HEK293 (cell line): ENCODE results near the gene RNF32.

ENCODE experiments used
- CTCF ChIA-PET: fragments of 350-600 bp; formaldehyde crosslinking; extraction: SDS; loops from one replicate; lab custom pipeline; 2021; ENCODE audit warnings: antibody characterized with exemption; lab: Yijun Ruan, JAX
- POLR2A ChIA-PET: fragments of 300-600 bp; formaldehyde crosslinking; extraction: SDS; loops from one replicate; lab custom pipeline; 2020; ENCODE audit warnings: antibody characterized with exemption, inconsistent platforms; lab: Yijun Ruan, JAX
- H3K27ac ChIP-seq: fragments of 200-500 bp; sonication (Bioruptor generic); 2 replicates; pipeline ENCODE4 v1.5.1; 2014; ENCODE audit warnings: low read depth, low read length, control low read depth, inconsistent platforms; ENCODE audit errors: extremely low read depth
- H3K36me3 ChIP-seq, 2 experiments: fragments of 200-500 bp in 1 of 2; sonication (Bioruptor generic) in 1 of 2; 1 replicate in 1 of 2; 2 replicates in 1 of 2; pipeline ENCODE4 v1.5.1; 2014 to 2017; ENCODE audit warnings: inconsistent platforms in 2 of 2, low read length in 2 of 2; ENCODE audit not compliant: control insufficient read depth in 2 of 2, insufficient read depth in 1 of 2
- H3K4me1 ChIP-seq: fragments of 200-500 bp; sonication (Bioruptor generic); 2 replicates; pipeline ENCODE4 v1.5.1; 2014; ENCODE audit warnings: mild to moderate bottlenecking, low read length, inconsistent platforms; ENCODE audit not compliant: control insufficient read depth, insufficient read depth
- H3K4me3 ChIP-seq: 2 replicates; pipeline ENCODE4 v1.5.1; 2011; ENCODE audit warnings: low read depth, mild to moderate bottlenecking, control low read depth, low read length, moderate library complexity
- H3K9me3 ChIP-seq: fragments of 200-500 bp; sonication (Bioruptor generic); 2 replicates; pipeline ENCODE4 v1.5.1; 2014; ENCODE audit warnings: low read depth, low read length, inconsistent platforms; ENCODE audit not compliant: control insufficient read depth, insufficient read depth
- CTCF ChIP-seq: fragments of 450-650 bp; formaldehyde crosslinking; IDR thresholded peaks from 2 replicates; pipeline ENCODE4 v1.5.1; 2016; ENCODE audit warnings: missing biosample characterization, missing genetic modification characterization
- FEZF1 ChIP-seq: fragments of 450-650 bp; formaldehyde crosslinking; IDR thresholded peaks from 2 replicates; pipeline ENCODE4 v1.5.1; 2016; ENCODE audit warnings: missing biosample characterization, missing genetic modification characterization
- IKZF3 ChIP-seq: fragments of 450-650 bp; IDR thresholded peaks from 2 replicates; pipeline ENCODE4 v1.5.0; 2018; ENCODE audit warnings: missing biosample characterization, mild to moderate bottlenecking, missing genetic modification characterization, moderate library complexity
- OVOL3 ChIP-seq: fragments of 450-650 bp; formaldehyde crosslinking; IDR thresholded peaks from 2 replicates; pipeline ENCODE4 v1.5.1; 2016; ENCODE audit warnings: missing biosample characterization, missing genetic modification characterization
- WT1 ChIP-seq: fragments of 450-650 bp; formaldehyde crosslinking; IDR thresholded peaks from 2 replicates; pipeline ENCODE4 v1.5.1; 2016; ENCODE audit warnings: missing biosample characterization, missing genetic modification characterization
- ZBTB20 ChIP-seq: fragments of 450-650 bp; formaldehyde crosslinking; IDR thresholded peaks from 2 replicates; pipeline ENCODE4 v1.5.1; 2016; ENCODE audit warnings: missing biosample characterization, missing genetic modification characterization
- ZFHX2 ChIP-seq: fragments of 450-650 bp; formaldehyde crosslinking; conservative IDR thresholded peaks from 2 replicates; pipeline ENCODE4 v1.5.1; 2016; ENCODE audit warnings: missing biosample characterization, missing genetic modification characterization
- ZNF132 ChIP-seq: fragments of 450-650 bp; formaldehyde crosslinking; IDR thresholded peaks from 2 replicates; pipeline ENCODE4 v1.5.1; 2017; ENCODE audit warnings: missing biosample characterization, missing genetic modification characterization, borderline replicate concordance
- ZNF174 ChIP-seq: fragments of 450-650 bp; formaldehyde crosslinking; IDR thresholded peaks from 2 replicates; pipeline ENCODE4 v1.5.0; 2017; ENCODE audit warnings: missing biosample characterization, mild to moderate bottlenecking, missing genetic modification characterization
- ZNF221 ChIP-seq: fragments of 450-650 bp; formaldehyde crosslinking; IDR thresholded peaks from 2 replicates; pipeline ENCODE4 v1.5.1; 2017; ENCODE audit warnings: missing biosample characterization, missing genetic modification characterization, borderline replicate concordance
- ZNF501 ChIP-seq: fragments of 450-650 bp; formaldehyde crosslinking; IDR thresholded peaks from 2 replicates; pipeline ENCODE4 v1.5.1; 2016; ENCODE audit warnings: missing biosample characterization, missing genetic modification characterization
- ZNF660 ChIP-seq: fragments of 450-650 bp; IDR thresholded peaks from 2 replicates; pipeline ENCODE4 v1.5.1; 2018; ENCODE audit warnings: missing biosample characterization, mild to moderate bottlenecking, missing genetic modification characterization
- ZNF670 ChIP-seq: fragments of 450-650 bp; formaldehyde crosslinking; IDR thresholded peaks from 2 replicates; pipeline ENCODE4 v1.5.1; 2016; ENCODE audit warnings: missing biosample characterization, missing genetic modification characterization, low read depth
- ZNF701 ChIP-seq: fragments of 450-650 bp; formaldehyde crosslinking; IDR thresholded peaks from 2 replicates; pipeline ENCODE4 v1.5.1; 2016; ENCODE audit warnings: missing biosample characterization, missing genetic modification characterization
- ZNF76 ChIP-seq: fragments of 450-650 bp; formaldehyde crosslinking; IDR thresholded peaks from 2 replicates; pipeline ENCODE4; 2016; ENCODE audit warnings: low read depth, missing biosample characterization, missing genetic modification characterization, borderline replicate concordance
- TF ChIP-seq, protein P1 (sequence below): fragments of 450-650 bp; formaldehyde crosslinking; IDR thresholded peaks from 2 replicates; pipeline ENCODE4 v1.5.1; 2016; ENCODE audit warnings: missing biosample characterization, missing genetic modification characterization
- TF ChIP-seq, protein P2 (sequence below): fragments of 450-650 bp; formaldehyde crosslinking; IDR thresholded peaks from 2 replicates; pipeline ENCODE4 v1.5.1; 2016; ENCODE audit warnings: missing biosample characterization, missing genetic modification characterization
- TF ChIP-seq, protein P3 (sequence below): fragments of 450-650 bp; formaldehyde crosslinking; IDR thresholded peaks from 2 replicates; pipeline ENCODE4 v1.5.1; 2016; ENCODE audit warnings: missing biosample characterization, missing genetic modification characterization

RNF32 gene

DNA sequence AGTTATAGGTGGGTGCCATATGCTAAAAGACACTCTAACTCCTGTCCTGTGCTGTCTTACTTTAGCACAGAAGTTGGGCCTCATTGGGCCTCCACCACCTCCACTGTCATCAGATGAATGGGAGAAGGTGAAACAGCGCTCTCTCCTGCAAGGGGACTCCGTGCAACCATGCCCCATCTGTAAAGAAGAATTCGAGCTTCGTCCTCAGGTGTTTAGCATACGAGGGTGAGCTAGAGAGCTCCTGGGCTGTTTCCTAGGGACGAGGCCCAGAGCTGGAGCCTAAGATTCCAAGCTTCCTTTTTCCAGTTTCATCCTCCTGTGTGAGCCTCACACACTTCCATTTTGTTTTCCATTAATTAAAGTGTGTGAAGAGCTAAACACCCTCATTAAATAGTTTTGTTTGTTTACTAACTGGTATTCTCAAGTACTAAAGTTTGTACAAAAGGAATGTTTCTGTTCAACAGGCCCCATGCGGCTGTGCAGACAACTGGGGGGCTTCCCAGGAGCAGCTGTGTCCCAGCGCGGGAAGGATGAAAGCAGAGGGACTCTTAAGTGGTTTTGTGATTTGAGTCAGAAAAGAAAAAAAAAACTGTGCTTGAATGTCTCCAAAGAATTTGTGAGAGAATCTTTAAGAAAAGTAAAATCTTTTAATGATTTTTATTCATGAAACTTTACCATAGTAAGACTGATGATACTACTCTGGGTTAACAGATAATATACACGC, 14.1 kb downstream of the RNF32 start:
- no peak overlapping the region for H3K4me3 ChIP-seq
- peaks cover 0 to 10% of the 10 kb centered on the region in 2 experiments; a peak in 1 of 3 replicates for H3K36me3 ChIP-seq
- no peaks in the 10 kb centered on the region for H3K4me1 ChIP-seq
- TF ChIP-seq ZNF670 (tag by site-specific recombination): no peak
- TF ChIP-seq OVOL3 (tag by site-specific recombination): no peak
- no peak for TF ChIP-seq FEZF1
- TF ChIP-seq, protein P1, sequence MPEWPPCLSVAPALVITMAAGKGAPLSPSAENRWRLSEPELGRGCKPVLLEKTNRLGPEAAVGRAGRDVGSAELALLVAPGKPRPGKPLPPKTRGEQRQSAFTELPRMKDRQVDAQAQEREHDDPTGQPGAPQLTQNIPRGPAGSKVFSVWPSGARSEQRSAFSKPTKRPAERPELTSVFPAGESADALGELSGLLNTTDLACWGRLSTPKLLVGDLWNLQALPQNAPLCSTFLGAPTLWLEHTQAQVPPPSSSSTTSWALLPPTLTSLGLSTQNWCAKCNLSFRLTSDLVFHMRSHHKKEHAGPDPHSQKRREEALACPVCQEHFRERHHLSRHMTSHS (tag by site-specific recombination): no peak
- no peak for TF ChIP-seq ZNF76 (tag by site-specific recombination)
- CTCF ChIA-PET: no interaction called here
- no peaks in the 10 kb centered on the region for H3K9me3 ChIP-seq
- no peak overlapping the region for H3K27ac ChIP-seq
- POLR2A ChIA-PET: no interaction called here

GRCh38 chr7:156655251-156655650, 14.7 kb downstream of the RNF32 start:
- no peaks in the 10 kb centered on the region for H3K4me1 ChIP-seq
- no peak overlapping the region for H3K27ac ChIP-seq
- no peak overlapping the region for H3K4me3 ChIP-seq
- ChIA-PET POLR2A (no interaction called here), CTCF (no interaction called here)
- peaks cover 0 to 10% of the 10 kb centered on the region in 2 experiments; a peak in 1 of 3 replicates for H3K36me3 ChIP-seq
- H3K9me3 ChIP-seq: no peaks in the 10 kb centered on the region
- TF ChIP-seq IKZF3 (tag by site-specific recombination) (no peak), WT1 (tag by site-specific recombination) (no peak), ZNF174 (tag by site-specific recombination) (no peak), ZNF501 (no peak), CTCF (tag by site-specific recombination) (no peak), ZBTB20 (no peak), ZFHX2 (tag by site-specific recombination) (no peak), ZNF701 (tag by site-specific recombination) (no peak), ZNF660 (no peak)
- TF ChIP-seq, protein P2, sequence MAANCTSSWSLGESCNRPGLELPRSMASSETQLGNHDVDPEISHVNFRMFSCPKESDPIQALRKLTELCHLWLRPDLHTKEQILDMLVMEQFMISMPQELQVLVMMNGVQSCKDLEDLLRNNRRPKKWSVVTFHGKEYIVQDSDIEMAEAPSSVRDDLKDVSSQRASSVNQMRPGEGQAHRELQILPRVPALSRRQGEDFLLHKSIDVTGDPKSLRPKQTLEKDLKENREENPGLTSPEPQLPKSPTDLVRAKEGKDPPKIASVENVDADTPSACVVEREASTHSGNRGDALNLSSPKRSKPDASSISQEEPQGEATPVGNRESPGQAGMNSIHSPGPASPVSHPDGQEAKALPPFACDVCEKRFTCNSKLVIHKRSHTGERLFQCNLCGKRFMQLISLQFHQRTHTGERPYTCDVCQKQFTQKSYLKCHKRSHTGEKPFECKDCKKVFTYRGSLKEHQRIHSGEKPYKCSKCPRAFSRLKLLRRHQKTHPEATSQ (tag by site-specific recombination): no peak
- TF ChIP-seq, protein P3, sequence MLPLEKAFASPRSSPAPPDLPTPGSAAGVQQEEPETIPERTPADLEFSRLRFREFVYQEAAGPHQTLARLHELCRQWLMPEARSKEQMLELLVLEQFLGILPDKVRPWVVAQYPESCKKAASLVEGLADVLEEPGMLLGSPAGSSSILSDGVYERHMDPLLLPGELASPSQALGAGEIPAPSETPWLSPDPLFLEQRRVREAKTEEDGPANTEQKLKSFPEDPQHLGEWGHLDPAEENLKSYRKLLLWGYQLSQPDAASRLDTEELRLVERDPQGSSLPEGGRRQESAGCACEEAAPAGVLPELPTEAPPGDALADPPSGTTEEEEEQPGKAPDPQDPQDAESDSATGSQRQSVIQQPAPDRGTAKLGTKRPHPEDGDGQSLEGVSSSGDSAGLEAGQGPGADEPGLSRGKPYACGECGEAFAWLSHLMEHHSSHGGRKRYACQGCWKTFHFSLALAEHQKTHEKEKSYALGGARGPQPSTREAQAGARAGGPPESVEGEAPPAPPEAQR (tag by site-specific recombination): no peak

- Histone ChIP-seq H3K27ac (no peak overlapping the region), H3K36me3 (peaks cover 0 to 10% of the 10 kb centered on the region in 2 experiments; a peak in 1 of 3 replicates), H3K4me3 (no peak overlapping the region), H3K9me3 (no peaks in the 10 kb centered on the region), H3K4me1 (no peaks in the 10 kb centered on the region)
- CTCF ChIA-PET: no interaction called here
- TF ChIP-seq ZNF174 (tag by site-specific recombination) (no peak), ZNF221 (tag by site-specific recombination) (no peak), ZNF132 (tag by site-specific recombination) (no peak)
- TF ChIP-seq, protein P3 (tag by site-specific recombination): no peak
- POLR2A ChIA-PET: no interaction called here
These were observed 15.4 kb downstream of the RNF32 start for GRCh38 chr7:156655983-156656382.
